Measurements from ENCODE around the gene ITGB6.

ITGB6 gene

GRCh38 chr2:160063879-160064612 is 136.0 kb downstream of the ITGB6 start:
- 86% methylated on average over 4 of the region's 4 CpGs for WGBS
- Histone ChIP-seq H2AK5ac (ENCODE audit: low read length, severe bottlenecking) (no peak overlapping the region), H4K8ac (ENCODE audit: low read length) (no peak overlapping the region), H3K14ac (ENCODE audit: low read length in 2 of 2) (no peak overlapping the region), H2AFZ (ENCODE audit: low read depth, low read length) (no peak overlapping the region), H3K4me1 (ENCODE audit: control insufficient read depth, insufficient read depth, low read depth, low read length) (peaks cover 9% of the 10 kb centered on the region), H3K18ac (ENCODE audit: low read depth in 1 of 2, low read length in 2 of 2) (peak overlapping the region in 1 of 2 experiments; percentile 22), H3K9me3 (ENCODE audit: control insufficient read depth, low read length) (no peaks in the 10 kb centered on the region), H4K91ac (ENCODE audit: low read length) (no peak overlapping the region), H3K27me3 (ENCODE audit: control insufficient read depth in 1 of 2, insufficient read depth in 1 of 2, low read length in 2 of 2) (no peaks in the 10 kb centered on the region), H2BK15ac (ENCODE audit: low read depth, poor library complexity, severe bottlenecking) (no peak overlapping the region), H2BK12ac (ENCODE audit: low read length in 2 of 2) (no peak overlapping the region), H2BK5ac (ENCODE audit: low read depth, low read length, poor library complexity, severe bottlenecking) (no peak overlapping the region), H3K79me1 (replicated peaks; ENCODE audit: low read length, poor library complexity, severe bottlenecking) (peaks cover 18% of the 10 kb centered on the region), H3K27ac (ENCODE audit: low read length, poor library complexity, severe bottlenecking) (no peak overlapping the region), H3K4ac (ENCODE audit: low read depth in 1 of 2, low read length in 2 of 2) (no peak overlapping the region), H3K9ac (ENCODE audit: low read length) (no peak overlapping the region), H2BK120ac (ENCODE audit: low read depth, low read length) (no peak overlapping the region), H3K36me3 (ENCODE audit: control insufficient read depth in 1 of 2, insufficient read depth in 2 of 2, low read depth in 1 of 2, low read length in 2 of 2) (peaks cover 2 to 4% of the 10 kb centered on the region in 2 experiments), H3K23ac (ENCODE audit: low read length in 2 of 2) (no peak overlapping the region), H3K4me3 (ENCODE audit: insufficient read depth in 1 of 2, low read depth in 1 of 2, low read length in 2 of 2) (no peak overlapping the region), H3K4me2 (ENCODE audit: low read length, poor library complexity, severe bottlenecking) (no peak overlapping the region)
- DNase-seq: no peak

- Histone ChIP-seq H2BK120ac (ENCODE audit: low read depth, low read length) (no peak overlapping the region), H2AK5ac (ENCODE audit: low read length, severe bottlenecking) (no peak overlapping the region), H2BK5ac (ENCODE audit: low read depth, low read length, poor library complexity, severe bottlenecking) (no peak overlapping the region), H2AFZ (ENCODE audit: low read depth, low read length) (no peak overlapping the region), H3K9ac (ENCODE audit: low read length) (peak overlapping the region; percentile 85), H3K4me3 (ENCODE audit: insufficient read depth in 1 of 2, low read depth in 1 of 2, low read length in 2 of 2) (peak overlapping the region in 1 of 2 experiments; percentile 83), H3K9me3 (ENCODE audit: control insufficient read depth, low read length) (no peaks in the 10 kb centered on the region), H3K18ac (ENCODE audit: low read depth in 1 of 2, low read length in 2 of 2) (no peak overlapping the region), H3K79me1 (replicated peaks; ENCODE audit: low read length, poor library complexity, severe bottlenecking) (peaks cover 24% of the 10 kb centered on the region), H3K14ac (ENCODE audit: low read length in 2 of 2) (no peak overlapping the region), H2BK15ac (ENCODE audit: low read depth, poor library complexity, severe bottlenecking) (no peak overlapping the region), H3K4ac (ENCODE audit: low read depth in 1 of 2, low read length in 2 of 2) (no peak overlapping the region), H3K36me3 (ENCODE audit: control insufficient read depth in 1 of 2, insufficient read depth in 2 of 2, low read depth in 1 of 2, low read length in 2 of 2) (peaks cover 3 to 6% of the 10 kb centered on the region in 2 experiments), H4K8ac (ENCODE audit: low read length) (no peak overlapping the region), H3K23ac (ENCODE audit: low read length in 2 of 2) (no peak overlapping the region), H4K91ac (ENCODE audit: low read length) (no peak overlapping the region), H3K27ac (ENCODE audit: low read length, poor library complexity, severe bottlenecking) (no peak overlapping the region), H3K4me2 (ENCODE audit: low read length, poor library complexity, severe bottlenecking) (peak overlapping the region; percentile 92), H2BK12ac (ENCODE audit: low read length in 2 of 2) (no peak overlapping the region), H3K27me3 (ENCODE audit: control insufficient read depth in 1 of 2, insufficient read depth in 1 of 2, low read length in 2 of 2) (no peaks in the 10 kb centered on the region), H3K4me1 (ENCODE audit: control insufficient read depth, insufficient read depth, low read depth, low read length) (peaks cover 10% of the 10 kb centered on the region)
- 54% methylated on average over 5 of the region's 5 CpGs for WGBS
- peak; percentile 12 for DNase-seq
These were observed 136.8 kb downstream of the ITGB6 start for GRCh38 chr2:160063271-160063670.

- Histone ChIP-seq H3K4ac (ENCODE audit: low read depth in 1 of 2, low read length in 2 of 2) (peak within 1 kb of the TSS; percentile 53 to 87), H3K36me3 (ENCODE audit: control insufficient read depth in 1 of 2, insufficient read depth in 2 of 2, low read depth in 1 of 2, low read length in 2 of 2) (peaks cover 3 to 10% of the 10 kb centered on the region in 2 experiments), H3K14ac (ENCODE audit: low read length in 2 of 2) (peak within 1 kb of the TSS in 1 of 2 experiments; percentile 97), H2AFZ (ENCODE audit: low read depth, low read length) (peak within 1 kb of the TSS; percentile 93), H4K91ac (ENCODE audit: low read length) (peak within 1 kb of the TSS; percentile 78), H3K27ac (ENCODE audit: low read length, poor library complexity, severe bottlenecking) (peak within 1 kb of the TSS; percentile 44), H3K18ac (ENCODE audit: low read depth in 1 of 2, low read length in 2 of 2) (peak within 1 kb of the TSS; percentile 55 to 91), H3K9me3 (ENCODE audit: control insufficient read depth, low read length) (no peaks in the 10 kb centered on the region), H3K9ac (ENCODE audit: low read length) (peak within 1 kb of the TSS; percentile 85), H3K23ac (ENCODE audit: low read length in 2 of 2) (peak within 1 kb of the TSS in 1 of 2 experiments; percentile 59), H3K4me2 (ENCODE audit: low read length, poor library complexity, severe bottlenecking) (peak within 1 kb of the TSS; percentile 92), H2BK120ac (ENCODE audit: low read depth, low read length) (peak within 1 kb of the TSS; percentile 71), H2AK5ac (ENCODE audit: low read length, severe bottlenecking) (no peak within 1 kb of the TSS), H3K27me3 (ENCODE audit: control insufficient read depth in 1 of 2, insufficient read depth in 1 of 2, low read length in 2 of 2) (no peaks in the 10 kb centered on the region), H3K4me1 (ENCODE audit: control insufficient read depth, insufficient read depth, low read depth, low read length) (peaks cover 12% of the 10 kb centered on the region), H2BK5ac (ENCODE audit: low read depth, low read length, poor library complexity, severe bottlenecking) (no peak within 1 kb of the TSS), H4K8ac (ENCODE audit: low read length) (peak within 1 kb of the TSS; percentile 92), H2BK15ac (ENCODE audit: low read depth, poor library complexity, severe bottlenecking) (peak within 1 kb of the TSS; percentile 100), H3K4me3 (ENCODE audit: insufficient read depth in 1 of 2, low read depth in 1 of 2, low read length in 2 of 2) (peak within 1 kb of the TSS; percentile 83 to 84), H2BK12ac (ENCODE audit: low read length in 2 of 2) (peak within 1 kb of the TSS in 1 of 2 experiments; percentile 77), H3K79me1 (replicated peaks; ENCODE audit: low read length, poor library complexity, severe bottlenecking) (peaks cover 32% of the 10 kb centered on the region)
- WGBS: under 1% methylated on average over 47 of the region's 52 CpGs
- DNase-seq: peak; percentile 57
These were observed 137.6 kb downstream of the ITGB6 start, which contains the start of gene PLA2R1 for GRCh38 chr2:160062292-160063005. TSS of gene PLA2R1 (minus strand) at chr2:160062615. CDS start at chr2:160062403, 212 bp downstream.

GRCh38 chr2:160061944-160062291 is 138.2 kb downstream of the ITGB6 start:
- Histone ChIP-seq H3K9me3 (ENCODE audit: control insufficient read depth, low read length) (no peaks in the 10 kb centered on the region), H3K36me3 (ENCODE audit: control insufficient read depth in 1 of 2, insufficient read depth in 2 of 2, low read depth in 1 of 2, low read length in 2 of 2) (peaks cover 3 to 10% of the 10 kb centered on the region in 2 experiments), H3K14ac (ENCODE audit: low read length in 2 of 2) (peak overlapping the region in 1 of 2 experiments; percentile 97), H3K9ac (ENCODE audit: low read length) (peak overlapping the region; percentile 85), H3K4me1 (ENCODE audit: control insufficient read depth, insufficient read depth, low read depth, low read length) (peaks cover 12% of the 10 kb centered on the region), H3K27ac (ENCODE audit: low read length, poor library complexity, severe bottlenecking) (no peak overlapping the region), H2BK12ac (ENCODE audit: low read length in 2 of 2) (peak overlapping the region in 1 of 2 experiments; percentile 77), H3K27me3 (ENCODE audit: control insufficient read depth in 1 of 2, insufficient read depth in 1 of 2, low read length in 2 of 2) (no peaks in the 10 kb centered on the region), H3K4me2 (ENCODE audit: low read length, poor library complexity, severe bottlenecking) (peak overlapping the region; percentile 92), H3K18ac (ENCODE audit: low read depth in 1 of 2, low read length in 2 of 2) (peak overlapping the region; percentile 55 to 91), H4K91ac (ENCODE audit: low read length) (peak overlapping the region; percentile 78), H2BK5ac (ENCODE audit: low read depth, low read length, poor library complexity, severe bottlenecking) (no peak overlapping the region), H3K79me1 (replicated peaks; ENCODE audit: low read length, poor library complexity, severe bottlenecking) (peaks cover 37% of the 10 kb centered on the region), H2BK120ac (ENCODE audit: low read depth, low read length) (peak overlapping the region; percentile 71), H3K4me3 (ENCODE audit: insufficient read depth in 1 of 2, low read depth in 1 of 2, low read length in 2 of 2) (peak overlapping the region; percentile 83 to 84), H3K4ac (ENCODE audit: low read depth in 1 of 2, low read length in 2 of 2) (peak overlapping the region; percentile 53 to 79), H4K8ac (ENCODE audit: low read length) (peak overlapping the region; percentile 92), H2AFZ (ENCODE audit: low read depth, low read length) (peak overlapping the region; percentile 93), H2BK15ac (ENCODE audit: low read depth, poor library complexity, severe bottlenecking) (peak overlapping the region; percentile 100), H3K23ac (ENCODE audit: low read length in 2 of 2) (no peak overlapping the region), H2AK5ac (ENCODE audit: low read length, severe bottlenecking) (no peak overlapping the region)
- no peak for DNase-seq
- 11% methylated on average over 25 of the region's 27 CpGs for whole genome bisulfite sequencing
